GM19240 (cell line): ENCODE results near the gene ANKRD18A.
"Not testable (repeated sequence)": the region's sequence is repeated elsewhere in the genome, so short reads cannot be mapped to it uniquely, and the experiment has no call there.

ENCODE experiments used
- DNase-seq: peaks from one replicate; pipeline ENCODE4 v3.0.0; 2011; ENCODE audit warnings: low spot score; ENCODE audit not compliant: insufficient read length

Gene ANKRD18A

DNA sequence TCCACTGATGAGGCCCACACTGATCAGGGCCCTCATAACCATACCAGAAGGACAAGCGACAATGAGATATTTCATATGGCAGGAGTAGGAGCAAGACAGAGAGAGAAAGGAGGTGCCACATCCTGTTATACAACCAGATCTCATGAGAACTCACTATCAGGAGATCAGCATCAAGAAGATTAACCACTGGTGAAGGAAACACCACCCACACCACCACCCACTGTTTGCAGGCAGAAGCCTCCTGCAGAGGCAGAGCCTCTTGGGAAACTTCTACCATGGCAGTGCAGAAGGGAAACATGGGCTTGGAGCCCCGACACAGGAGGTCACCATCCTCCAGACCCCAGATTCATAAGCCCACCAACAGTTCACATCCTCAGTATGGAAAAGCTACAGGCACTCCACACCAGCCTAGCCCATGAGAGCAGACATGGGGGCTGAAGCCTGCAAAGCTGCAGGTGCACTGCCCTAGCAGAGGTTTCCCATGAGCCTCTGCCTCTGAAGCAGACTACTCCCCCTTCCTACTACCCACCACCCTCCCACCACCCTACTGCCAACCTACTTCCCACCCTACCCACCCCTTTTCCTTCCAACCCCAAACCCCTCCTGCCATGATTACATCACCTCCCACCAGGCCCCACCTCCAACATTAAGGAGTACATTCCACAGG lies 73.8 kb downstream of the ANKRD18A start:
- not testable (repeated sequence) for DNase-seq

DNA sequence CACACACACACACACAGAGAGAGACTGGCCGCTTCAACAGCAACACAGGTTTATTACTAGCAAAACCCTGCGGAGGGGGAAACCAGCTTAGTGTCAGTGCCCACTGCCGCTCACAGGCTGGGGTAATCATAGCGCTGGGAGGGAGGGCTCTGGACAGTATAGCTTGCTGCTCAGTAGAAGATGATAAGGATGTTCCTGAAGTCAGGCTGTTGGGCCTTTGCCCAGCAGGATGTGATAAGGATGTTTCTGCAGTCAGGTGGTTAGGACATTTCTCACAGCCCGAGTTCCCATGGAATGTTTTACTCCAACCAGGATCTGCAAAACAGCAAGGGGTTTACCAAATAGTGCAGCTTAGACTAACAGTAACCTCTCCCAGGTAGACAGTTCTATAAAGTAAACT lies 79.9 kb downstream of the ANKRD18A start:
- not testable (repeated sequence) for DNase-seq

DNA sequence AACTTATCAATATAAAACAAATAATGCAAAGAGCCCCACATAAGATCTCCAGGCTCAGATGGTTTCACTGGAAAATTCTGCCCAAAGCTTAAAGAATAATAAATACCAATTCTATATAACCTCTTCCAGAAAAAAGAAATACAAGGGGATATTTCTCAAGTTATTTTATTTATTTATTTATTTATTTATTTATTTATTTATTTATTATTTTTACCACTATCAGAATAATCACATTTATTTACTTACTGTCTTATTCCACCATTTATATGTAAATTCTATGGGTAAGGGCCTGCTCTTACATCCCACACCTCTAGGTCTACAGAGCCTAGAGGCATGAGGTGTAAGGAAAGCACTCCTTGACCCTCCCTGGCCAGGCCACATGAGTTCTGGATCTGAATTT lies 91.1 kb downstream of the ANKRD18A start:
- no peak for DNase-seq

DNA sequence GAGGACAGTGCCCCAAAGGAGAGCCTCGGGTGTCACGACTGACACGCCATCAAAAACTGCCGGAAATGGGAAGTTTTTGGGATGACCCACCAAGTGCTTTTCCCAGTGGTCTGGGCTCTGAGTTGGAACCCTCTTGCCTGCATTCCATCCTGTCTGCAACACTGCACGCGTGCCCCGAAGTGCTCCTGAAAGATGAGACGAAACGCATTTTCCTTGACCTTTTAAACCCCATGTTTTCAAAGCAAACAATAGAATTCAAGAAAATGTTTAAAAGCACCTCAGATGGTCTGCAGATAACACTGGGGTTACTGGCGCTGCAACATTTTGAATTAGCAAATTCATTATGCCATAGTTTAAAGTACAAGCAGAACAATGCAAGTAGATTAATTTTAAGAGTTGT lies 92.9 kb downstream of the ANKRD18A start:
- no peak for DNase-seq

DNA sequence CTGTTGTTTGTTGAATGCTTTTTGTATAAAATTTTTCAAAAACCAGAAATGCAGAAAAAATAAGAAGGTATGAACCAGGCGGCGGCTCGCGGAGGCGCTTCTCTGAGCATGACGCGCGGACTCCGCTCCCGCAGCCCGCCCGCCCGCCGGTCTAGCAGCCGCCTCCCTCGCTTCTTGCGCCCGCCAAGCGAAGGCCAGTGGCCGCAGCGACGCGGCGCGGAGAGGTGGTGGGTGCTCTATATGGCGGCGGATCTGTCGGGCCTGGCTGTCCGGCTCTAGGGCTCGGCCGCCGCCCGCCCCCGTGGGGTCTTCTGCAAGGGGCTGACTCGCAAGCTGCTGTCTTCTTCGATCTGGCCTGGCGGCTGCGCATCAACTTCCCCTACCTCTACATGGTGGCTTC lies 93.8 kb downstream of the ANKRD18A start:
- DNase-seq = no peak

DNA sequence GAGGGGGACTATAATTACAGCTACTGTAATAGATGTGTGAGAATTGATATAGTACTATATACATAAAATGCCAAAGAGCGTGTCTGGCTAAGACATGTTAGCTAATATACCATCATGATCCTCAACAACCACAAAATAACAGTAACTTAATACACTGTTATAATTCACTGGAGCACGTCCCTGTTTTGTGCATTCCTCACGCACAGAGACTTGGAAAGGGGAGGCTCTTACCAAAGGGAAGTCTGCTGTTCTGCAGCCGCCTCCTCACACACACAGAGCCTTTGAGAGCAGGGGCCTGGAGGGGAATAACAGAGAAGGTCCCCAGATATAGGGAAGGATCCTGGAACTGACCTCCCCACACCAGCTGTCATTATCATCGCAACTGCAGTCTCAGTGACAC lies 97.3 kb downstream of the ANKRD18A start:
- no peak for DNase-seq

DNA sequence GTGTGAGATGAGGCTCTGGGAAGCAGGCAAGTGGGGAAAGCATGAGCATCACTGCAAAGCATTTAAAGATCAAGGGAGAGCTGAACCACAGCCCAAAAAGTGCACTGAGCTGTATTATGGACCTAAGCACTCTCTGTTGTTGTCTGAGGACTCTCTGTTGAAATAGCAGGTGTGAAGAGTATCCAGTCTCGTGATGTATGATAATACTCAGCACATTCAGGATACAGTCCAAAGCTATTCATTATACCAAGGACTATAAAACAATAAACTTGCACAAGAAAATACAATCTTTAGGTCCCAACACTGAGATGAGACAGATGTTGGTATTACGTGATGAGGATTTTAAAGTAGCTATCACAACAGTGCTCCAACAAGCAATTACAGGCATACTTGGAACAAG lies 98.6 kb downstream of the ANKRD18A start:
- DNase-seq = no peak
